Right forelimb (tissue), 1 donor: ENCODE measurements around the gene PTPRZ1.

ENCODE experiments used
- DNase-seq: peaks from one replicate; pipeline ENCODE4 v3.0.0-alpha.2; 2018

PTPRZ1 gene

GRCh38 chr7:121872831-121873288 is at the start of gene PTPRZ1:
Gene PTPRZ1, plus strand, starts transcription at chr7:121873161. Its CDS starts 339 bp downstream, at chr7:121873500.
- peak; percentile 78 for DNase-seq

- DNase-seq, result no peak
Observed at GRCh38 chr7:121824276-121824675, 48.7 kb upstream of the PTPRZ1 start.

GRCh38 chr7:121831351-121831750 is 41.6 kb upstream of the PTPRZ1 start:
- DNase-seq, result no peak

GRCh38 chr7:121831801-121832200 is 41.2 kb upstream of the PTPRZ1 start:
- no peak for DNase-seq

GRCh38 chr7:121832347-121832746 is 40.6 kb upstream of the PTPRZ1 start:
- no peak for DNase-seq

GRCh38 chr7:121833991-121834390 is 39.0 kb upstream of the PTPRZ1 start:
- no peak for DNase-seq

GRCh38 chr7:121837462-121837861 is 35.5 kb upstream of the PTPRZ1 start:
- no peak for DNase-seq

GRCh38 chr7:121847041-121847440 is 25.9 kb upstream of the PTPRZ1 start:
- DNase-seq, result no peak

- DNase-seq, result no peak
Observed at GRCh38 chr7:121853307-121853706, 19.7 kb upstream of the PTPRZ1 start.

- DNase-seq, result no peak
Observed at GRCh38 chr7:121860953-121861352, 12.0 kb upstream of the PTPRZ1 start.

- DNase-seq, result no peak
Observed at GRCh38 chr7:121862591-121862990, 10.4 kb upstream of the PTPRZ1 start.

GRCh38 chr7:121871188-121871587 is 1.8 kb upstream of the PTPRZ1 start:
- no peak for DNase-seq

GRCh38 chr7:121873289-121874194 is 581 bp downstream of the PTPRZ1 start:
- DNase-seq, result peak; percentile 57

- no peak for DNase-seq
Observed at GRCh38 chr7:121874298-121874697, 1.3 kb downstream of the PTPRZ1 start.

- no peak for DNase-seq
Observed at GRCh38 chr7:121875203-121875602, 2.2 kb downstream of the PTPRZ1 start.

- DNase-seq, result no peak
Observed at GRCh38 chr7:121876656-121877500, 3.9 kb downstream of the PTPRZ1 start.

- no peak for DNase-seq
Observed at GRCh38 chr7:121878918-121879464, 6.0 kb downstream of the PTPRZ1 start.

- DNase-seq, result no peak
Observed at GRCh38 chr7:121879544-121879943, 6.6 kb downstream of the PTPRZ1 start.

GRCh38 chr7:121882731-121883130 is 9.8 kb downstream of the PTPRZ1 start:
- no peak for DNase-seq

GRCh38 chr7:121885166-121885920 is 12.4 kb downstream of the PTPRZ1 start:
- no peak for DNase-seq

- DNase-seq, result no peak
Observed at GRCh38 chr7:121887634-121888033, 14.7 kb downstream of the PTPRZ1 start.

GRCh38 chr7:121890833-121891232 is 17.9 kb downstream of the PTPRZ1 start:
- DNase-seq, result no peak

- DNase-seq, result no peak
Observed at GRCh38 chr7:121891731-121892130, 18.8 kb downstream of the PTPRZ1 start.
